Mucosa of gallbladder (tissue), 1 donor: ENCODE data around the gene DNAJC7. TPM values are rescaled to one million over a fixed set of nuclear protein-coding genes. Genes with fewer than 3 reads are reported as not detected.

ENCODE experiments used
- DNase-seq: peaks from one replicate; pipeline ENCODE4 v3.0.0-alpha.2; 2020; ENCODE audit warnings: low spot score
- total RNA-seq: library from RNA; stranded (reverse); gene quantifications from one replicate; pipeline ENCODE4 v1.2.1, GENCODE V29; 2021
- donor health status: DM: no; HTN: no; CAD: no.

The DNAJC7 gene
- total RNA-seq = 69.8 TPM

- DNase-seq = peak; percentile 93
These were observed at the start of gene DNAJC7 for GRCh38 chr17:42016941-42017865. Gene DNAJC7, minus strand, starts transcription at chr17:42017439. Its CDS starts 23 bp downstream, at chr17:42017416.

- no peak for DNase-seq
These were observed 48.0 kb upstream of the DNAJC7 start for GRCh38 chr17:42065201-42065600.

GRCh38 chr17:42062681-42063080 is 45.4 kb upstream of the DNAJC7 start:
- DNase-seq = no peak

GRCh38 chr17:42061646-42062487 is 44.6 kb upstream of the DNAJC7 start:
- no peak for DNase-seq

GRCh38 chr17:42060231-42060630 is 43.0 kb upstream of the DNAJC7 start:
- DNase-seq = no peak

GRCh38 chr17:42059815-42060214 is 42.6 kb upstream of the DNAJC7 start:
- DNase-seq = no peak

- no peak for DNase-seq
These were observed 40.8 kb upstream of the DNAJC7 start for GRCh38 chr17:42058063-42058462.

- no peak for DNase-seq
These were observed 39.4 kb upstream of the DNAJC7 start for GRCh38 chr17:42056635-42057034.

- DNase-seq = no peak
These were observed 38.3 kb upstream of the DNAJC7 start for GRCh38 chr17:42055496-42055895.

GRCh38 chr17:42055027-42055426 is 37.8 kb upstream of the DNAJC7 start:
- DNase-seq = no peak

GRCh38 chr17:42053731-42054500 is 36.7 kb upstream of the DNAJC7 start:
- no peak for DNase-seq

- DNase-seq = no peak
These were observed 35.2 kb upstream of the DNAJC7 start for GRCh38 chr17:42052346-42052877.

- no peak for DNase-seq
These were observed 34.4 kb upstream of the DNAJC7 start for GRCh38 chr17:42051645-42052044.

GRCh38 chr17:42051013-42051400 is 33.8 kb upstream of the DNAJC7 start:
- no peak for DNase-seq

GRCh38 chr17:42050393-42051012 is 33.3 kb upstream of the DNAJC7 start, which contains the start of gene C17orf113:
Gene C17orf113, minus strand, starts transcription at chr17:42050601. Its CDS starts 7,225 bp downstream, at chr17:42043376.
- DNase-seq = peak; percentile 42

- DNase-seq = no peak
These were observed 32.7 kb upstream of the DNAJC7 start for GRCh38 chr17:42049834-42050392.

GRCh38 chr17:42047343-42047742 is 30.1 kb upstream of the DNAJC7 start:
- DNase-seq = no peak

- DNase-seq = no peak
These were observed 28.5 kb upstream of the DNAJC7 start for GRCh38 chr17:42045719-42046118.

- no peak for DNase-seq
These were observed 25.5 kb upstream of the DNAJC7 start for GRCh38 chr17:42042598-42043319.

- DNase-seq = no peak
These were observed 24.4 kb upstream of the DNAJC7 start for GRCh38 chr17:42041619-42042018.
